ENCODE measurements around the gene PES1.
"Not testable (repeated sequence)": the region's sequence is repeated elsewhere in the genome, so short reads cannot be mapped to it uniquely, and the experiment has no call there.

Gene PES1

GRCh38 chr22:30607300-30607930 is 15.7 kb upstream of the PES1 start:
- DNase-seq, result no peak

- DNase-seq, result no peak
Measured at GRCh38 chr22:30606455-30607299, 15.0 kb upstream of the PES1 start, which contains the start of gene TCN2. Gene TCN2 (plus strand): TSS chr22:30607174. CDS start chr22:30607332, 158 bp downstream.

- DNase-seq, result no peak
Measured at GRCh38 chr22:30605449-30606110, 13.9 kb upstream of the PES1 start.

- DNase-seq, result no peak
Measured at GRCh38 chr22:30604723-30605122, 13.0 kb upstream of the PES1 start.

GRCh38 chr22:30603801-30604200 is 12.1 kb upstream of the PES1 start:
- no peak for DNase-seq

GRCh38 chr22:30602049-30602448 is 10.3 kb upstream of the PES1 start:
- DNase-seq, result no peak

GRCh38 chr22:30601464-30601863 is 9.8 kb upstream of the PES1 start:
- DNase-seq, result no peak

- no peak for DNase-seq
Measured at GRCh38 chr22:30600921-30601320, 9.2 kb upstream of the PES1 start.

GRCh38 chr22:30598986-30599385 is 7.3 kb upstream of the PES1 start:
- DNase-seq, result no peak

- no peak for DNase-seq
Measured at GRCh38 chr22:30596886-30597285, 5.2 kb upstream of the PES1 start.

- DNase-seq, result no peak
Measured at GRCh38 chr22:30596199-30596598, 4.5 kb upstream of the PES1 start.

GRCh38 chr22:30592360-30592713 is 627 bp upstream of the PES1 start:
- not testable (repeated sequence) for DNase-seq

- DNase-seq, result no peak
Measured at GRCh38 chr22:30591191-30591587, 521 bp downstream of the PES1 start.

- DNase-seq, result no peak
Measured at GRCh38 chr22:30586414-30586813, 5.3 kb downstream of the PES1 start.

GRCh38 chr22:30584441-30584840 is 7.3 kb downstream of the PES1 start:
- no peak for DNase-seq

GRCh38 chr22:30582788-30583545 is 8.7 kb downstream of the PES1 start:
- no peak for DNase-seq

- no peak for DNase-seq
Measured at GRCh38 chr22:30582051-30582450, 9.7 kb downstream of the PES1 start.

- no peak for DNase-seq
Measured at GRCh38 chr22:30580896-30581295, 10.8 kb downstream of the PES1 start.

- DNase-seq, result no peak
Measured at GRCh38 chr22:30578481-30578880, 13.2 kb downstream of the PES1 start.

- DNase-seq, result no peak
Measured at GRCh38 chr22:30575859-30576258, 15.9 kb downstream of the PES1 start.

GRCh38 chr22:30574997-30575671 is 16.6 kb downstream of the PES1 start:
- DNase-seq, result no peak

All from SIG-M5 (cell line).